GM19193 (cell line): Measurements from ENCODE around the gene BPIFB2.

Experiments used
- POLR2A ChIP-seq: IDR thresholded peaks from 4 replicates; pipeline ENCODE4 v1.6.1; 2011; ENCODE audit not compliant: insufficient read depth, insufficient read length; ENCODE audit errors: extremely low read depth

The BPIFB2 gene

DNA sequence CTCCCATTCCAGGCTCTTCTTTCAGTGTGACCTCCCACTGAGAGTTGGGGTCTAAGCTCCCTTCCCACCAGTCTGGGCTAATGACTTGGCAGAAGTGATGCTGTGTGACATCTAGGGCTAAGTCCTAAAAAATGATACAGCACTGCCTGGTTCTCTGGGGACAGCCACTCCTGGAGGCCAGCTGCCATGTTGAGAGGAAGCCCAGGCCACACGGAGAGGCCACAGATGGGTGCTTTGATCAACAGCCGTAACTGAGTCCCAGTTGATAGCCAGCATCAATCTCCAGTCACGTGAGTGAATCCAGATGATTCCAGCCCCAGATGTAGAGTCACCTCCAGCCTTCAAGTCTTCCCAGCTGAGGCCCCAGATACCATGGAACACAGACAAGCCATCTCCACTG, 17.1 kb upstream of the BPIFB2 start:
- no peak for TF ChIP-seq POLR2A

DNA sequence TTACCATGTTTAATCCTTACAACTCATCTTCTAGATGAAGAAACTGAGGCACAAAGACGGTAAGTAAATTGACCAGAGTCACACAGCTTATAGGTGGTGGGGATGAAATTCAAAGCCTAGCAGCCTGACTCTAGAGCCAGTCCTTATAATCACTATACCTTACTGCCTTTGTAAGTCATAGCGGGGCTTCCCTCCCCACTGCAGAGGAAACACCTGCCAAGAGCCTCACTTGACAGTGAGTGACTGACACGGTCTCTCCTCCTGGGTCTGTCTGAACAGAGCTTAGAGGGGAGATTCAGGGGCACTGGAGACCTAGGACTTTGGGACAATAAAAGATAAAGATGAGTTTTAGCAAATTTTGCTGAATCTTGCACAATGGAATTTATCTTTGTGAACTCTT, 16.1 kb upstream of the BPIFB2 start:
- no peak for TF ChIP-seq POLR2A

DNA sequence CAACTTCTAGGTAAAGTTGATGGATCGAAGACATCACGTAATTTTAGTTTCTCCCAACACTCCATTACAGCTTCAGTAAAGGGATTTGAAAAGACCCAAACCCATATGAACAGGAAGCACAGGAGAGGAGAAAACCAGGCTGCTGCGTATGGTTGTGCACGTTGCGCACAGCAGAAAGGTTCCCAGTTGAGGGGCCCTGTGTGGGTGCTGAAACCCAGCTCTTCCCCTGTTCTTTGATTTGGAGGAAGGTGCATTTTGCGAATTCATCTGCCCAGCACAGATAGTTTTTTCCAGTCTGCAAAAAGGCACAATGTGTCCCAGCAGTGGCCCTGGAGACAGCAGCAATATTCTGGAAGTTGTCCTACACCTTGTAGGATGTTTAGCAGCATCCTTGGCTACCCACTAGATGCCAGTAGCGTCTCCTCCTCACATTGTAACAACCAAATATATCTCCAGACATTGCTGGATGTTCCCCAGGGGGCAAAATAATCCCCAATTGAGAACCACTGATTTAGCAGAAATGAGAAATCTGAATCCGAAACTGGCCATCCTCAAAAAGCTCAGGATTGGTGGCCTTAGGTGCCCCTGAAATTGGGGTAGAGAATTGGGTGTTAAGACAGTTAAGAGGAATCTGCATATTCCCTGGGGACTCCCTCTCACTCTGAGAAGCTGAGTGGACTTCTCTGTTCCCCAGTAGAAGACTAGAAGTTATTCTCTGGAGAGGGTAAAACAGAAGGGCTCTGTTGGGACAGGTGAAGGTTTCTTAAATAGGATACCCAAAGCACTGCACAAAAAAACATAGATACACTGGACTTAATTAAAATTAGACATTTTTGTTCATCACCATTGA, 15.5 kb upstream of the BPIFB2 start:
- TF ChIP-seq POLR2A, result no peak

DNA sequence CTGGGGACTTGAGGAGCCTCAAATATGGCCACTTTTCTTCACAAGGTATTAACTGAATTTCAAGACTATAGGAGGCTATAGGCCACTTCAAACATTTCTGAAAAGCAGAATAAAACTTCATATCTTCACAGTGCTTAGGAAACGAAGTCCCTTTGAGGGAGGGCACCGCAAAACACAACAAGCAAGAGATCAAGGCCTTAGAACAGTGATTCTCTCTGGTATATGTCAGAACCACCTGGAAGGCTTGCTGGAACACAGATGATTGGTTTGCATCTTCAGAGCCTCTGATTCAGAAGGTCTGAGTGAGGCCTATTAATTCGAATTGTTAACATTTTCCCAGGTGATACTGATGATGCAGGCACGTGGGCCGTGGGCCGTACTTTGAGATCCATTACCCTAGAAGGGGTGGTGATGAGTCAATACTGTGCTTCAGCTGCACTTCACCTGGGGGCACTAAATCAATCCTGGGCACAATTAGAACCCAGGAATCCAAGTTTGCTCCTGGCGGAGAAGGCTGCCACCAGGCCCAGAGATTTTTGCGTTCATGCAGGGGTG, 13.9 kb upstream of the BPIFB2 start:
- no peak for TF ChIP-seq POLR2A

DNA sequence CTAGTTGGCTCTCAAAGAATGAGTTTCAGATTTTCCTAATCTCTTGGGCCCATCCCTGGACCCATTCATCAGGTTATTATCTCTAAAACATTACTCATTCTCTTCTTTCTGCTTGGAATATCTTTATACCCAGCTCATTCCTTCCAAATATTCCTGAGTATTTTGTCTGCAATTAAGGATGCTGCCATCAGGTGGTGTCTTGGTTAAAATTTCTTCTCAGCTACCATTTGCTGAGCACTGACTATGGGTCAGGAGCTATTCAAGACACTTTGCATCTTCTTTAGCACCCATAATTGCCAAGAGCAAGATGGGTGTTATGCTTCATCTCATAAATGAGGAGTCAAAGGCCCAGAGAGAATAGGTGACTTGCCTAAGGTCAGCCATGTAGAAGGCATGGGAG, 11.7 kb upstream of the BPIFB2 start:
- TF ChIP-seq POLR2A, result no peak

DNA sequence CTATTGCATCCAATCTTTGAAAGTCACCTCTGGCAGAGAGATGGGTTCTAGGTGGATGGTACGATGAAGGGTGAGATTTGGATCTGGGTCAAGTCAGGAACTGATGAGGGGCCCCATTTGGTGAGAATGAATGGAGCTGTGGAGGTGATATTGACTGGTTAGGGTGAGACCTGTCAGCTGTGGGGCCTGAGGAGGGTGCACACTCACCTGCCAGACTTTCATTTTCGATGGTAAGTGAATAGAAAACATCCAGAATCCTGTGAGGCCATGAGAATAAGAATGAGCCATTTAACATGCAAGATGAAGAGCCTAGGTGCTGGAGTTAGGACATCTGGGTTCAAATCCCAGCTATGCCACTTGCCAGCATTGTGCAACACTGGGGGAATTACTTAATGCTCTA, 10.1 kb upstream of the BPIFB2 start:
- no peak for TF ChIP-seq POLR2A

DNA sequence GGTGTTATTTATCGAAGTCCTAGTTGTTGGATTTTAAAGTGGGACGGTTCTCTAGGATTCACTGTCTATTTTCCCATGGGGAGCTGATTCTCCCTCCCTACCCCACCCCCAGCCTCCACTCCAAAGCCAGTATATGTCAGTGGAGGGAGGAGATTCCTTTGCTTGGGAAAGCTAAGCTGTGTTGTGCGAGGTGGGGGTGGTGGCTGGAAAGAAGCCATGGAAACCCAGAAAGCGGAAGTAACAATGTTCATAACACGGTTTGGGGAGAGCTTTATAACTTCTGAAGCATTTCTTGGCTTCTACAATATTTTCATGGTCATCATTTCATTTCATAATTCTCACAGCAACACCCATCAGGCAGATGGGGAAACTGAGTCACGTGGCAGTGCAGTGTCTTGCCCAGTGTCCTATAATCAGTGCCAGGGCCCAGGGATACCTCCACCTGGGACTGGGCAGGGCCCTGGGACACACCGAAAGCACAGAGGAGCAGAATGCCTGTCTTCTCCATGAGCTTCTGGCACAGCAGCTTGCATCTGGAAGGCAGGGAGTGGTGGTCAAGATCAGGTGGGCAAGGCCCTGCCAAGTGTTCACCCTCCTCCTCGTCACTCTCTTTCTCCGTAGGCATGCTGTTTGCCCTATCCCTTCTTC, 7.8 kb upstream of the BPIFB2 start:
- no peak for TF ChIP-seq POLR2A

DNA sequence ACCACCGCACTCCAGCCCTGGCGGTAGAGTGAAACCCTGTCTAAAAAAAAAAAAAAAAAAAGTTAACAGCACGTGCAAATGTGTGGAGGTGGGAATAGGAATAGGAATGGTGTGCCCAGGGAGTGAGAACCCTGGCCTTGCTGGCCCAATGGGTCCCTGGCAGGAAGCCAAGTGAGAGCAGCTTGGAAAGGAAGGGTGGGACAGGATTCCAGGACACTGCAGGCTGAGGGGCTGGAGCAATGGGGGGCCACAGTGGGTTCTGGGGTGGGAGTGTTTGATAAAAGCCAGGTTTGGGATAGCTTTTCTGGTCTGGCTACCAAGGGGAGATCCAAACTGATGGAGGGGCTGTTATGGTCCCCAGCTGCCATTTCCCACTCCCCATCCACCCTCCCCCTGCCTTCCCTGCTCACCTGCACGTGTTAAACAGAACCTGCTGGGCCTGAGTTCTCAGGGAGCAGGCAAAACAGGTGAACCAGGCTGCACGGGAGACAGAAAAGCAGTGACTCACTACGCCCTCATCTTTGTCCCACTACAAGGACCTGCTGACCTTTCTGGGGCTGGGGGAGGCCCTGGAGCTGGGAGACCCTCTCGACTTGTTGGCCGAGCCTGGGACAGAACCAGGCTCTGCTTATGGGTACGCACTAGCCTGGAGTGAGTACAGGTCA, 6.6 kb upstream of the BPIFB2 start:
- TF ChIP-seq POLR2A, result no peak

DNA sequence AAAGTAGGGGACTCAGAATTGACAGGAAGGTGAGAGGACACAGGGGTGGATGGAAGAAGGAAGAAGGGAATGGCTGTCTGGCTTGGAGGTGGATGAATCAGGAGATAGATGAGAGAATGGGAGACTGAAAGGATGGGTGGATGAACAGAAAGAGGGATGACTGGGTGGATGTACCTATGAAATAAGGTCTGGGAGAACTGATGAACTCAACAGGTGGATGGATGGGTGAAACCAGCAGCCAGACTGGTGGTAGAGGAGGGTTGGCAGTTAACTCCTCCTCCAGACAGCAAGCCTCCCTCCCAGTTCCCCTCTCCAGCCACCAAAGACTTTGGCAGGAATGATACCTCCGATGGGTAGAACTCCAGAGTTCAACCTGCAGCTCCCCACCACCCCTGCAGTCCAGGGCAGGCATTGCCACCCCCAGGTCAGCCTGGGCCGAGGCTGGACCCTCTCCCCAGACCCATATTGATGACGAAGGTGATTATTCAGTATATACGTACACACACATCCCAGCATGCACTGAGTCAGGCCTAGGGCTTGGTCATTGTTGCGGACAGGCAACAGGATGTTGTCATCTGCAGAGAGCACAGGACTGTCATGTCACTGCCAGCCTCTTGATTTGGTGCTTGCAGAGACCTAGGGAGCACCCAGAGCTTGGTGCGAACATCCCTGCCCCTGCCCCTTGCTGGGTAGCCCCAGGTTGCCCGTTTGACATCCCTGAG, 5.3 kb upstream of the BPIFB2 start:
- no peak for TF ChIP-seq POLR2A

DNA sequence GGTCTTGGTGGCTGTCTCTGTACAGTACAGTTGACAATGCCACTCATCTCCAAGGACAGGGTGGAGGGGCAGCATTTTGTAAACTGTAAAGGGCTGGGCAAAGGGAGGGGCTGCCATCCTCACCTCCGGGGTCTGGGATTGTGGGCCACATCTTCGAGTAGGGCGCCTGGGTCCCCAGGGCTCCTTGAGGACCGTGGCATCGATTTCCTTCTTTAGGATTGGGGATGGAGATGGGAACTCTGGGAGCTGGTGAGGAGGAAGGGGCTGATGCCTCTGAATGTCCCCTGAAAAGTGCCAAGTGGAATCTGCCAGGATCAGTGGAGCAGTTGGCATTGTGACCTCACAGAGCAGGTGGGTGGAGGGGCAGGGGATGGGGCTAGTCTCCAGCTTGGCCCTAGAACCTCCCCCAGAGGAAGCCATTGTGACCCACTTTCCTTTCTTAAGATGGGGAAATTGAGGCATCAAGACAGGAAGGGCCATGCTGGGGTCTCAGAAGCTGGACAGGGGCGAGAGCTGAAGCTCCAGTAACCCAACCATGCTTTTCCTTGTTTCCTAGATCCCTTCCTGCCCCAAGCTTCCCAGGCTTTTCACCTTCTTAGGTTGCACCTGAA, 3.3 kb upstream of the BPIFB2 start, which contains the start of gene SUN5:
SUN5 (minus strand) TSS at position 293 of the 611 bp plus-strand sequence; CDS start at position 200, 93 bp downstream.
- no peak for TF ChIP-seq POLR2A

DNA sequence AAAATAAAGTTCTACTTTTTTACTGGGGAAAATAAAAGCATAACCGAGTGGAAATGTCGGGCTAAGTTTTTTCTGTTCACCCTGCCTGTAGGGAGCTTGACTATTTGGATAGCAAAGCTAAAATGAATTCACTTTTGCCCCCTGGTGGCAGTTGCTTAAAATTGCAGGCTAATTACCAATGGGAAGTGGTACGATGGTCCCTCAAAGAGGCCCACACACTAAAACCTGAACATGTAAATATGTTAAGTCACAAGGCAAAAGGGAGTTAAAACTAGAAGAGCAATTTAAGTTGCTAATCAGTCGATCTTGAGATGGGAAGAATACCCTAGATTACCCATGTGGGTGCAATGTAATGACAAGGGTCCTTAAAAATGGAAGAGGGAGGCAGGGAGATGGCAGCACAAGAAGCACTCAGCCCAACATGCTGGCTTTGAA, 2.4 kb upstream of the BPIFB2 start:
- no peak for TF ChIP-seq POLR2A

DNA sequence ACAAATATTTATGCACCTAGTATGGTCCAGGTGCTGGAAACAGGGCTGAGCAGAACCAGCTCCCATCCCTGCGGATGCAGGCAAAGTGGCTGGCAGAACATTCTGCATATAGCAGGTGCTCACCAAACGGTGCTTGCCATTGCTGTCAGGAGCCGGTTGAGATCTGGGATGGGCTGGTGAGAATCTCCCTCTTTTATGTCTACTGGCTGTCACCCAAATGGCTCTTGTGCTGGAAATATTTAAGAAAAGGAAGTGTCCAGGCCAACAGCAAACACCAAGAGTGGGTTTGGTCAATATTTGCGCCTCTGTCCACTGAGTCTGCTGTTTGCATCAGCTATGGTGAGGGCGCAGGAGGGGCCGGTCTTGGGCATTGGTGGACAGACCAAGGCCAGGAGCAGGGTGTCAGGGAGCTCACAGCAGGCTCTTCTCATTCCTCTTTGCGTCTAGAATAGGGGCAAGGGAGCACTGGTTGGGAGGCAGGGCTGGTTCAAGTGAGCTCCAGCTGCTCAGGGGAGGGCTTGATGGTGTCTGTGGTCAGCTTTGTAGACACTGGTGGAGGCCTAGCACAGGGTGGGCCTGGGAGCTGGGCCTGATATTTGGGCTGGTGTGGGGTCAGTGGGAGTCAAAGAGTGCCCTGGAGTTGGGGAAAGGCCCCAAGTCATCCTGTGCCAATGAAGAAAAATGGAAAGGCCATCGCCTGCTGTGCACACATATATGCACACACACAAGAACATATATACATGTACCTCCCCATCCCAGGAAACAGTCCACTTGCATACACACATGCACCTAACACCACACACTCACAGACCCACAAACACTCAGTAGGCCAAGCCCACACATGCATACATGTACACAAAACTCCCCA, 1.4 kb upstream of the BPIFB2 start:
- TF ChIP-seq POLR2A, result no peak

DNA sequence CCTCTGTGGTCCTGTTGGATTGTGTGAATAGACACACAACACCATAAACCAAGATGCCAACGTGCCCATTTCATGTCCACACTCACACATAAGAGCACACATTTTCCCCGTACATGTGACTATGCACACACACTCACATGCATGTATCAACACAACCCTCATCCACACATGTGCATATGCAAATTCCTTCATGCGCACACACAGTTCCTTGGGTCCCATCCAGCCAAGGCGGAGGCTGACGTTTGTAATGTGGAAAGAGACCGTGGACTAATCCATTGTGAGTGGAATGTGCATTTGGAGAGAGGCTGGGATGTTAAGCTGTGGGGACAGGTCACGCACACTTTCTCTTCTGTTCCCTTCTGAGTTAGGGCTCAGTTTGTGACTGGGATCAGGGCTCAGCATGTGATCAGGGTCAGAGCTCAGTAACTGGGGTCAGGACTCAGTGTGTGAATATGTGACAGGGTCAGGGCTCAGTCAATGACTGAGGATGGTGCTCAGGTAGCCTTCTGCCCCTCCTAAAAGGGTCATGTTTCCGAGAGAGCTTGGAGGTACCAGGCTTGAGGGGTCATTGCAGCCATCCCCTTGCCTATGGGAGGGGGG, 628 bp upstream of the BPIFB2 start:
- TF ChIP-seq POLR2A, result no peak
